ENCODE data around the gene ZCCHC7. TPM values are rescaled to one million over a fixed set of nuclear protein-coding genes. Genes with fewer than 3 reads are reported as not detected.
A peak's percentile ranks its signal among the peaks of the same experiment; 100 is the strongest.

Gene ZCCHC7
- total and polyA plus RNA-seq, 9 of the 15 experiments (the other 6 are each of a cell fraction or from before 2014, with no cell fraction given) = 34.1 to 68.9 (median 48.8) TPM

DNA sequence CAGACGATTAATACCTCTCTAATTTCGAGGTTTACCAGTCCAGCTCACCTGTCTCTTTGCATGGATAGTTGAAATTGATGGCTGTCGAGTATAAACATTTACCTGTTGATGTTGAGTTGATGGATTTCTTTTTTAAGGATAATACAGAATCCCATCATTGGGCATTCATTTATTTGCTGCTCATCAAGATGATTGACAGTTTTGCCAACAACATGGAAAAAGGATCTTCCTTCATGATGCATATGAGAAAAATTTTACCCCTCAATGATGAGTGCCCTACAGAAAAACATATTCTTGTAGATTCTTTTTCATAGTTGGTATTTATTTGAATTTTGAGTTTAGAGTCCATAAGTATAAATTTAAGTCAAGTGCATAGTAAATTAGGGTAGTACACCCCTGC is 59.2 kb downstream of the ZCCHC7 start (continued):
- TF ChIP-seq, protein P1, sequence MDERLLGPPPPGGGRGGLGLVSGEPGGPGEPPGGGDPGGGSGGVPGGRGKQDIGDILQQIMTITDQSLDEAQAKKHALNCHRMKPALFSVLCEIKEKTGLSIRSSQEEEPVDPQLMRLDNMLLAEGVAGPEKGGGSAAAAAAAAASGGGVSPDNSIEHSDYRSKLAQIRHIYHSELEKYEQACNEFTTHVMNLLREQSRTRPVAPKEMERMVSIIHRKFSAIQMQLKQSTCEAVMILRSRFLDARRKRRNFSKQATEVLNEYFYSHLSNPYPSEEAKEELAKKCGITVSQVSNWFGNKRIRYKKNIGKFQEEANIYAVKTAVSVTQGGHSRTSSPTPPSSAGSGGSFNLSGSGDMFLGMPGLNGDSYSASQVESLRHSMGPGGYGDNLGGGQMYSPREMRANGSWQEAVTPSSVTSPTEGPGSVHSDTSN (CRISPR knock-in tag; IDR thresholded peaks at IDR 0.05; ENCODE audit: low read depth) = 0 out of 2 replicates have a peak, but pooled peaks have one; percentile 18
- TF ChIP-seq, protein P1 (tag; conservative IDR thresholded peaks at IDR 0.05; ENCODE audit: low read depth) = no peak
- TF ChIP-seq LCOR (CRISPR knock-in tag; IDR thresholded peaks at IDR 0.05) (no peak), ZNF707 (CRISPR knock-in tag; conservative IDR thresholded peaks at IDR 0.05) (no peak), CBX2 (IDR thresholded peaks at IDR 0.05; ENCODE audit: insufficient read depth, low read length, poor library complexity, severe bottlenecking) (no peak), MBD2 (IDR thresholded peaks at IDR 0.05; ENCODE audit: borderline replicate concordance, low read depth) (no peak)

DNA sequence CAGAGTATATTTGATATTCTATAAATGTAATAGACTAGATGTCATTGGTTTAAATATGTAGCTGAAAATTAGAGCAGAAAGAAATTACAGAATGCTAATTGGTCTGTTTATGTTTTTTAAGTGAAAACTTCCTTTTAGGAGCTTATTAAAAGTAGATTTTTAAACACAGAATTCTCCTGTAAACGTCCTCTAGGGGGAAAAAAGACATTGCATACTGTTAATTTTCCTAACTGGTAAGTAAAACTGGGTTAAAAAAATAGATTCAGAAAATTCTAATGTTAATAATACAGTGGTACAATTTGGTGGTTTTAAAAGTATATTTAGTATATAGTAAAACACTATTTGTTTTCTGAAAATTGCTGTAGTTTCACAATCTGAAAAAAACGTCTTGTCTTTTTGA is 59.8 kb downstream of the ZCCHC7 start:
- H3K36me3 ChIP-seq (ENCODE audit: control insufficient read depth, insufficient read depth, low read length) = peaks cover 45% of the 10 kb centered on the region
- no peaks in the 10 kb centered on the region for H3K9me3 ChIP-seq (replicated peaks; ENCODE audit: control insufficient read depth, insufficient read depth, low read depth, low read length)
- no peak for DNase-seq (ENCODE audit: extremely low read depth in 1 of 4, low spot score in 3 of 4)
- H3K79me2 ChIP-seq (ENCODE audit: control insufficient read depth, insufficient read depth, low read length) = peaks cover 87% of the 10 kb centered on the region
- no peak for FAIRE-seq
- ATAC-seq = no peak
- 42% methylated on average over 2 of the region's 2 CpGs for WGBS (ENCODE audit: insufficient coverage, low coverage, missing lambda C conversion rate)
- H3K4me1 ChIP-seq (replicated peaks in 1 of 2; ENCODE audit: control insufficient read depth in 2 of 2, insufficient read depth in 2 of 2, low read length in 2 of 2) = no peaks in the 10 kb centered on the region; a peak in 1 of 5 replicates
- ChIA-PET POLR2A (interaction anchor here (1.1 to 2.3 kb wide), 3 partner anchors 10 to 19 kb away, joined by 3 to 7 read pairs (median 5); no protein-coding TSS in a partner anchor), CTCF (ENCODE audit: low intra/inter-chr PET ratio) (no interaction called here)
- TF ChIP-seq ZNF316 (IDR thresholded peaks at IDR 0.05) (peak; percentile 22; the same call in 1 of the 2 replicates), ETV6 (IDR thresholded peaks at IDR 0.05; ENCODE audit: borderline replicate concordance in 1 of 2, low read depth in 2 of 2, low read length in 1 of 2) (no peak), ETV6 (CRISPR knock-in tag; IDR thresholded peaks at IDR 0.05; ENCODE audit: borderline replicate concordance) (no peak)
- no peaks in the 10 kb centered on the region for H3K27me3 ChIP-seq (ENCODE audit: control insufficient read depth in 2 of 2, insufficient read depth in 2 of 2, low read length in 2 of 2)
- no peak overlapping the region for H3K4me3 ChIP-seq
- H3K27ac ChIP-seq (ENCODE audit: extremely low read depth, low read depth, low read length) = no peak overlapping the region
- no TSS peak for BruUV-seq (replicated peaks)
- intact Hi-C loops (cut with micrococcal nuclease) (no loop called here), in situ Hi-C loops (cut with MboI) (no loop called here)
- no peaks in the 10 kb centered on the region for H4K20me1 ChIP-seq (replicated peaks; ENCODE audit: control insufficient read depth, insufficient read depth, low read length)
- no peak overlapping the region for H2AFZ ChIP-seq (ENCODE audit: low read depth, low read length)
- H3K4me2 ChIP-seq (ENCODE audit: insufficient read depth, low read length) = no peak overlapping the region
- no peak overlapping the region for H3K9ac ChIP-seq (ENCODE audit: insufficient read depth in 1 of 2, low read depth in 2 of 2, low read length in 2 of 2)
- no peaks in the 10 kb centered on the region for H3K9me1 ChIP-seq (ENCODE audit: control insufficient read depth, insufficient read depth, low read length)
